ENCODE measurements around the gene HOOK2. TPM values are rescaled to one million over a fixed set of nuclear protein-coding genes. Genes with fewer than 3 reads are reported as not detected.

HOOK2 gene
- total and polyA plus RNA-seq, 2 of the 13 experiments (the other 11 are each of a cell fraction or from before 2014, with no cell fraction given) = 9.2 to 12.9 TPM

- TF ChIP-seq KIAA2018 (CRISPR knock-in tag; IDR thresholded peaks at IDR 0.05; ENCODE audit: borderline replicate concordance) (no peak), THAP8 (CRISPR knock-in tag; IDR thresholded peaks at IDR 0.05; ENCODE audit: borderline replicate concordance) (no peak), ZNF503 (CRISPR knock-in tag; IDR thresholded peaks at IDR 0.05) (no peak), MED8 (CRISPR knock-in tag; IDR thresholded peaks at IDR 0.05; ENCODE audit: insufficient replicate concordance) (no peak), CREM (IDR thresholded peaks at IDR 0.05) (no peak), CREM (CRISPR knock-in tag; IDR thresholded peaks at IDR 0.05) (no peak), ZNF264 (CRISPR knock-in tag; IDR thresholded peaks at IDR 0.05) (no peak)
Measured at GRCh38 chr19:12752056-12752781, 23.1 kb downstream of the HOOK2 start (continued).

Measured in HepG2 (cell line).